ENCODE measurements around the gene RPL22.

Gene RPL22

GRCh38 chr1:6199298-6200187 lies at the start of gene RPL22:
RPL22 (minus strand) TSS chr1:6199595; CDS start chr1:6199573, 22 bp downstream.
- peak; percentile 98 for DNase-seq

- no peak for DNase-seq
Observed at GRCh38 chr1:6248161-6248776, 48.9 kb upstream of the RPL22 start.

- DNase-seq, result no peak
Observed at GRCh38 chr1:6247651-6248050, 48.3 kb upstream of the RPL22 start.

- peak; percentile 76 for DNase-seq
Observed at GRCh38 chr1:6246497-6247467, 47.4 kb upstream of the RPL22 start.

GRCh38 chr1:6245869-6246496 lies 46.6 kb upstream of the RPL22 start:
- DNase-seq, result peak; percentile 87

- peak; percentile 50 for DNase-seq
Observed at GRCh38 chr1:6245086-6245868, 45.9 kb upstream of the RPL22 start.

GRCh38 chr1:6244401-6245049 lies 45.1 kb upstream of the RPL22 start:
- DNase-seq, result no peak

GRCh38 chr1:6243993-6244392 lies 44.6 kb upstream of the RPL22 start, which contains the start of gene HES3:
HES3 (plus strand) TSS chr1:6244179; CDS start chr1:6244366, 187 bp downstream.
- DNase-seq, result no peak

- DNase-seq, result no peak
Observed at GRCh38 chr1:6243053-6243834, 43.8 kb upstream of the RPL22 start.

- no peak for DNase-seq
Observed at GRCh38 chr1:6241887-6242740, 42.7 kb upstream of the RPL22 start.

- DNase-seq, result no peak
Observed at GRCh38 chr1:6241107-6241886, 41.9 kb upstream of the RPL22 start.

GRCh38 chr1:6239950-6240768 lies 40.8 kb upstream of the RPL22 start:
- no peak for DNase-seq

GRCh38 chr1:6239213-6239752 lies 39.9 kb upstream of the RPL22 start:
- no peak for DNase-seq

GRCh38 chr1:6237093-6237492 lies 37.7 kb upstream of the RPL22 start:
- no peak for DNase-seq

GRCh38 chr1:6235296-6235677 lies 35.9 kb upstream of the RPL22 start:
- no peak for DNase-seq

GRCh38 chr1:6234502-6235295 lies 35.3 kb upstream of the RPL22 start:
- DNase-seq, result no peak
